ENCODE results near the gene SAMD4B. TPM values are rescaled to one million over a fixed set of nuclear protein-coding genes. Genes with fewer than 3 reads are reported as not detected.

The SAMD4B gene
- total RNA-seq, 1 experiment from 2014 or later, result 135 TPM

- H4K20me1 ChIP-seq (ENCODE audit: control insufficient read depth, insufficient read depth, insufficient read length), result no peaks in the 10 kb centered on the region
- H3K79me2 ChIP-seq (ENCODE audit: insufficient read depth, low read length), result no peaks in the 10 kb centered on the region
- H2AFZ ChIP-seq (ENCODE audit: low read length), result no peak overlapping the region
- Mint-ChIP-seq H3K9me3 (no peaks in the 10 kb centered on the region), H3K27ac (peak overlapping the region in 1 of 3 experiments; percentile 3; a peak in 1 of 7 replicates), H3K36me3 (ENCODE audit: insufficient read depth in 1 of 3, low read depth in 3 of 3) (no peaks in the 10 kb centered on the region), H3K4me3 (no peak overlapping the region; a peak in 1 of 5 replicates), H3K27me3 (ENCODE audit: low read depth) (peaks cover 39% of the 10 kb centered on the region), H3K4me1 (peaks cover 0 to 14% of the 10 kb centered on the region in 2 experiments; a peak in 2 of 4 replicates)
- H3K4me1 ChIP-seq (ENCODE audit: insufficient read depth, low read length), result no peaks in the 10 kb centered on the region
- no peaks in the 10 kb centered on the region for H3K9me3 ChIP-seq (ENCODE audit: control insufficient read depth, low read depth, low read length)
- no peak overlapping the region for H3K23ac ChIP-seq (ENCODE audit: insufficient read length, low read depth, low read length)
- no peak overlapping the region for H3K18ac ChIP-seq (ENCODE audit: insufficient read length, low read depth, low read length)
- H2BK12ac ChIP-seq (ENCODE audit: insufficient read length, low read depth, low read length), result no peak overlapping the region
- no peak overlapping the region for H4K8ac ChIP-seq (replicated peaks; ENCODE audit: insufficient read length, low read depth, low read length)
- H2BK20ac ChIP-seq (ENCODE audit: low read depth, low read length, poor library complexity, severe bottlenecking), result no peak overlapping the region
- WGBS (ENCODE audit: extremely low coverage, insufficient read length, low lambda C conversion rate), result no CpG with 5 or more reads among the region's 4 CpGs
- no peaks in the 10 kb centered on the region for H3K27me3 ChIP-seq (ENCODE audit: insufficient read depth, low read length)
- no peaks in the 10 kb centered on the region for H3K23me2 ChIP-seq (ENCODE audit: insufficient read length, low read depth, low read length, poor library complexity, severe bottlenecking)
- H3K9ac ChIP-seq (ENCODE audit: extremely low read depth, insufficient read length, low read length), result no peak overlapping the region
- H2BK15ac ChIP-seq (ENCODE audit: low read depth, low read length), result no peak overlapping the region
- no peak overlapping the region for H3K14ac ChIP-seq (ENCODE audit: insufficient read depth, low read length)
- no peak overlapping the region for H3K27ac ChIP-seq (ENCODE audit: insufficient read length, low read depth, low read length)
- no peak overlapping the region for H3K56ac ChIP-seq (ENCODE audit: insufficient read length, low read depth, low read length)
- H3K4me2 ChIP-seq (ENCODE audit: insufficient read depth, insufficient read length, low read length), result no peak overlapping the region
- H4K5ac ChIP-seq (ENCODE audit: insufficient read length, low read depth, low read length), result no peak overlapping the region
- H4K91ac ChIP-seq (ENCODE audit: insufficient read length, low read depth, low read length), result no peak overlapping the region
- H2BK5ac ChIP-seq (ENCODE audit: insufficient read length, low read length), result no peak overlapping the region
- no peak overlapping the region for H2BK120ac ChIP-seq (ENCODE audit: low read depth, low read length, poor library complexity, severe bottlenecking)
- H3K4ac ChIP-seq (ENCODE audit: low read depth, low read length), result no peak overlapping the region
- H2AK5ac ChIP-seq (ENCODE audit: insufficient read length, low read length), result no peak overlapping the region
- H3T11ph ChIP-seq (ENCODE audit: low read length), result no peak overlapping the region
- H3K79me1 ChIP-seq (ENCODE audit: insufficient read depth, low read depth, low read length, poor library complexity, severe bottlenecking), result no peaks in the 10 kb centered on the region
- no peak for TF ChIP-seq CTCF (conservative IDR thresholded peaks at IDR 0.05)
- no peak for DNase-seq
These were observed 45.3 kb upstream of the SAMD4B start for GRCh38 chr19:39296906-39297305.
